ENCODE results near the gene ZPR1. TPM values are rescaled to one million over a fixed set of nuclear protein-coding genes. Genes with fewer than 3 reads are reported as not detected.

Gene ZPR1
- total and polyA plus RNA-seq, 12 donors = 5.5 to 44.7 (median 22.6) TPM

- peaks cover 0 to 100% (median 64%) of the 10 kb centered on the region in 9 donors for H3K36me3 ChIP-seq
- H3K4me1 ChIP-seq = peaks cover 0 to 5% (median 0%) of the 10 kb centered on the region in 9 donors
- TF ChIP-seq CTCF (IDR thresholded peaks at IDR 0.05) = no peak
- no peaks in the 10 kb centered on the region for H3K9me3 ChIP-seq
- 88 to 91% methylated on average over 2 of the region's 2 CpGs for WGBS, 2 donors
- no peaks in the 10 kb centered on the region for H3K27me3 ChIP-seq
- ATAC-seq (no peak), DNase-seq (no peak)
- H3K27ac ChIP-seq = no peak overlapping the region
- intact Hi-C loops (cut with DNase I) = no loop called here
- no peak overlapping the region for H3K4me3 ChIP-seq
These were observed 37.6 kb downstream of the ZPR1 start for GRCh38 chr11:116750070-116750718.

GRCh38 chr11:116742104-116742503 is 45.7 kb downstream of the ZPR1 start:
- H3K27me3 ChIP-seq = no peaks in the 10 kb centered on the region
- no peak overlapping the region for H3K4me3 ChIP-seq
- no peaks in the 10 kb centered on the region for H3K9me3 ChIP-seq
- DNase-seq = no peak
- H3K4me1 ChIP-seq = peaks cover 0 to 5% (median 0%) of the 10 kb centered on the region in 9 donors
- no peak for TF ChIP-seq CTCF (IDR thresholded peaks at IDR 0.05)
- H3K36me3 ChIP-seq = peaks cover 0 to 29% (median 11%) of the 10 kb centered on the region in 9 donors
- no peak for ATAC-seq
- WGBS, 2 donors = 82 to 86% methylated on average over 6 of the region's 6 CpGs
- intact Hi-C loops (cut with DNase I) = no loop called here
- H3K27ac ChIP-seq = no peak overlapping the region

DNA sequence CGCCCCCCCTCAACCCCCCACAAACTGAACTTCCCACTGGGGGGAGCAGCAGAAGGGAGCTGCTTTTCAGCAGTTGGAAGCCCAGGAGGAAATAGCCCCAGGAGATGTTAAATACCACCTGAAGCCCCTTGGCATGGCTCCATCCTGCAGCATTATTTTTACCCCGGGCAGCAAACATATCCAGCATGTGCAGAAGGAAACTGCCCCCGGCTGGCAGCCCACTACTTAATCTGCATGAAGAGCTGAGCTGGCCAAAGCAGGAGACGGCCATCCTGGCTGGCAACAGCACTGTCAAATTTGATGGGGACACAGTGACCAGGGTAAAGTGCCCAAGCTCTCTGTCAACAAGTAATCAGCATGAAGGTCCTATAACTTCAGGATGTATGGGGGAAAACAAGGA is 47.1 kb downstream of the ZPR1 start:
- WGBS, 2 donors = 51 to 71% methylated on average over 4 of the region's 4 CpGs
- H3K27me3 ChIP-seq = no peaks in the 10 kb centered on the region
- H3K4me3 ChIP-seq = no peak overlapping the region
- no peak for TF ChIP-seq CTCF (IDR thresholded peaks at IDR 0.05)
- H3K9me3 ChIP-seq = no peaks in the 10 kb centered on the region
- H3K36me3 ChIP-seq = peaks cover 0 to 15% (median 2%) of the 10 kb centered on the region in 9 donors
- no peak overlapping the region for H3K27ac ChIP-seq
- DNase-seq = no peak
- no peak for ATAC-seq
- intact Hi-C loops (cut with DNase I) = no loop called here
- H3K4me1 ChIP-seq = peaks cover 0 to 5% (median 0%) of the 10 kb centered on the region in 9 donors

DNA sequence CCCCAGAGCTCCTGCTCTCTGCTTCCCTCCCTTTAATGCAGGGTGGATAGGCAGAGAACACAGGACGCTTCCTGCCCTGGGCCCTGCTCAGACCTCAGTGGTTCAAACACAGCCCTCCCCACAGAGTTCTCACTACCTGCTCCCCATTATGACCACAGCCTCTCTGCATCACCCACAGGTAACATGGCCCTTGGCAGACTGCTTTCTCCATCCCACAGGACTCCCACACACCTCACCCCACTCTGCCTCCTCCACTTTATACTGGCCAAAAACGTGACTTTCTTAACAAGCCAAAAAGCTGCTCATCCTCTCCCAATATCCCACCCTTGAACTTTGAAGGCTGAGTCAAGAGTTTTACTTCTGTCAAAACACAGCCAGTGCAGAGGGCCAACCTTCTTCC is 48.8 kb downstream of the ZPR1 start:
- DNase-seq (no peak), ATAC-seq (no peak)
- H3K27ac ChIP-seq = no peak overlapping the region
- H3K36me3 ChIP-seq = no peaks in the 10 kb centered on the region
- no peak overlapping the region for H3K4me3 ChIP-seq
- intact Hi-C loops (cut with DNase I) = no loop called here
- no peaks in the 10 kb centered on the region for H3K27me3 ChIP-seq
- TF ChIP-seq CTCF (IDR thresholded peaks at IDR 0.05) = no peak
- 80 to 89% methylated on average over 2 of the region's 2 CpGs for WGBS, 2 donors
- H3K4me1 ChIP-seq = peaks cover 0 to 5% (median 0%) of the 10 kb centered on the region in 9 donors
- no peaks in the 10 kb centered on the region for H3K9me3 ChIP-seq

Data from heart right ventricle (tissue), 16 donors.